ENCODE data around the gene SLC38A1. TPM values are rescaled to one million over a fixed set of nuclear protein-coding genes. Genes with fewer than 3 reads are reported as not detected.

Gene SLC38A1
- total RNA-seq, 1 donor from 2014 or later, result 172 TPM

GRCh38 chr12:46219877-46220655 lies 48.8 kb downstream of the SLC38A1 start:
- intact Hi-C loops (cut with micrococcal nuclease), result loop anchor here (1.0 to 10.0 kb wide), 10 partner anchors 46 to 1665 kb away; partner anchors contain the start of genes HDAC7 and RPAP3
- Mint-ChIP-seq H3K4me3 (peak overlapping the region; percentile 68), H3K9me3 (no peaks in the 10 kb centered on the region), H3K4me1 (ENCODE audit: low read depth) (peaks cover 98% of the 10 kb centered on the region), H3K36me3 (ENCODE audit: low read depth) (peaks cover 63% of the 10 kb centered on the region), H3K27me3 (ENCODE audit: insufficient read depth) (no peaks in the 10 kb centered on the region), H3K27ac (peak overlapping the region; percentile 92)
- DNase-seq (ENCODE audit: low spot score), result peak; percentile 70

- H3K4me1 Mint-ChIP-seq (ENCODE audit: low read depth), result peaks cover 97% of the 10 kb centered on the region
- intact Hi-C loops (cut with micrococcal nuclease), result loop anchor here (2.0 to 10.0 kb wide), 9 partner anchors 239 to 1665 kb away; partner anchors contain the start of genes HDAC7 and RPAP3
- no peaks in the 10 kb centered on the region for H3K27me3 Mint-ChIP-seq (ENCODE audit: insufficient read depth)
- H3K9me3 Mint-ChIP-seq, result no peaks in the 10 kb centered on the region
- H3K27ac Mint-ChIP-seq, result peak overlapping the region; percentile 92
- no peak for DNase-seq (ENCODE audit: low spot score)
- peaks cover 58% of the 10 kb centered on the region for H3K36me3 Mint-ChIP-seq (ENCODE audit: low read depth)
- H3K4me3 Mint-ChIP-seq, result peak overlapping the region; percentile 68
These were observed 49.5 kb downstream of the SLC38A1 start for GRCh38 chr12:46219132-46219876.

GRCh38 chr12:46218322-46219095 lies 50.3 kb downstream of the SLC38A1 start:
- peaks cover 97% of the 10 kb centered on the region for H3K4me1 Mint-ChIP-seq (ENCODE audit: low read depth)
- peak overlapping the region; percentile 68 for H3K4me3 Mint-ChIP-seq
- no peaks in the 10 kb centered on the region for H3K27me3 Mint-ChIP-seq (ENCODE audit: insufficient read depth)
- H3K27ac Mint-ChIP-seq, result peak overlapping the region; percentile 92
- DNase-seq (ENCODE audit: low spot score), result no peak
- no peaks in the 10 kb centered on the region for H3K9me3 Mint-ChIP-seq
- intact Hi-C loops (cut with micrococcal nuclease), result loop anchor here (1.0 to 10.0 kb wide), 10 partner anchors 8 to 1666 kb away; partner anchors contain the start of genes HDAC7 and RPAP3
- peaks cover 55% of the 10 kb centered on the region for H3K36me3 Mint-ChIP-seq (ENCODE audit: low read depth)

GRCh38 chr12:46217541-46218321 lies 51.1 kb downstream of the SLC38A1 start:
- Mint-ChIP-seq H3K9me3 (no peaks in the 10 kb centered on the region), H3K27me3 (ENCODE audit: insufficient read depth) (no peaks in the 10 kb centered on the region), H3K27ac (peak overlapping the region; percentile 92), H3K36me3 (ENCODE audit: low read depth) (peaks cover 57% of the 10 kb centered on the region), H3K4me1 (ENCODE audit: low read depth) (peaks cover 97% of the 10 kb centered on the region), H3K4me3 (peak overlapping the region; percentile 68)
- intact Hi-C loops (cut with micrococcal nuclease), result loop anchor here (1.0 to 10.0 kb wide), 11 partner anchors 7 to 1667 kb away; partner anchors contain the start of genes HDAC7, RPAP3 and SCAF11
- DNase-seq (ENCODE audit: low spot score), result peak; percentile 64

GRCh38 chr12:46214668-46215436 lies 54.0 kb downstream of the SLC38A1 start:
- DNase-seq (ENCODE audit: low spot score), result peak; percentile 85
- Mint-ChIP-seq H3K9me3 (no peaks in the 10 kb centered on the region), H3K4me3 (peak overlapping the region; percentile 83), H3K36me3 (ENCODE audit: low read depth) (peaks cover 57% of the 10 kb centered on the region), H3K27me3 (ENCODE audit: insufficient read depth) (no peaks in the 10 kb centered on the region), H3K27ac (peak overlapping the region; percentile 99), H3K4me1 (ENCODE audit: low read depth) (peaks cover 97% of the 10 kb centered on the region)
- intact Hi-C loops (cut with micrococcal nuclease), result loop anchor here (1.0 to 10.0 kb wide), 11 partner anchors 16 to 1670 kb away; partner anchors contain the start of genes ARID2, HDAC7 and RPAP3

- intact Hi-C loops (cut with micrococcal nuclease), result loop anchor here (5.0 to 10.0 kb wide), 6 partner anchors 485 to 1672 kb away; partner anchors contain the start of genes ARID2, HDAC7 and RPAP3
- no peaks in the 10 kb centered on the region for H3K27me3 Mint-ChIP-seq (ENCODE audit: insufficient read depth)
- H3K4me1 Mint-ChIP-seq (ENCODE audit: low read depth), result peaks cover 85% of the 10 kb centered on the region
- no peaks in the 10 kb centered on the region for H3K9me3 Mint-ChIP-seq
- H3K4me3 Mint-ChIP-seq, result peak overlapping the region; percentile 1
- peak overlapping the region; percentile 96 for H3K27ac Mint-ChIP-seq
- DNase-seq (ENCODE audit: low spot score), result no peak
- peaks cover 59% of the 10 kb centered on the region for H3K36me3 Mint-ChIP-seq (ENCODE audit: low read depth)
These were observed 56.5 kb downstream of the SLC38A1 start for GRCh38 chr12:46212108-46212982.

GRCh38 chr12:46210873-46211439 lies 57.9 kb downstream of the SLC38A1 start:
- intact Hi-C loops (cut with micrococcal nuclease), result loop anchor here (1.0 to 10.0 kb wide), 9 partner anchors 7 to 1674 kb away; partner anchors contain the start of genes ARID2, HDAC7 and RPAP3
- Mint-ChIP-seq H3K27ac (peak overlapping the region; percentile 96), H3K4me3 (peak overlapping the region; percentile 52), H3K4me1 (ENCODE audit: low read depth) (peaks cover 72% of the 10 kb centered on the region), H3K9me3 (no peaks in the 10 kb centered on the region), H3K27me3 (ENCODE audit: insufficient read depth) (no peaks in the 10 kb centered on the region), H3K36me3 (ENCODE audit: low read depth) (peaks cover 60% of the 10 kb centered on the region)
- no peak for DNase-seq (ENCODE audit: low spot score)

GRCh38 chr12:46209914-46210872 lies 58.6 kb downstream of the SLC38A1 start:
- Mint-ChIP-seq H3K4me1 (ENCODE audit: low read depth) (peaks cover 64% of the 10 kb centered on the region), H3K27me3 (ENCODE audit: insufficient read depth) (no peaks in the 10 kb centered on the region), H3K36me3 (ENCODE audit: low read depth) (peaks cover 63% of the 10 kb centered on the region), H3K9me3 (no peaks in the 10 kb centered on the region), H3K27ac (peak overlapping the region; percentile 96), H3K4me3 (peak overlapping the region; percentile 52)
- intact Hi-C loops (cut with micrococcal nuclease), result loop anchor here (1.0 to 10.0 kb wide), 12 partner anchors 8 to 1675 kb away; partner anchors contain the start of genes ARID2, HDAC7 and RPAP3
- DNase-seq (ENCODE audit: low spot score), result peak; percentile 31

- peak overlapping the region; percentile 12 for H3K4me3 Mint-ChIP-seq
These were observed 59.7 kb downstream of the SLC38A1 start for GRCh38 chr12:46209170-46209569.

More at GRCh38 chr12:46209170-46209569, 59.7 kb downstream of the SLC38A1 start:
- intact Hi-C loops (cut with micrococcal nuclease), result loop anchor here (2.0 to 5.0 kb wide), 3 partner anchors 14 to 873 kb away; no protein-coding TSS in a partner anchor
- Mint-ChIP-seq H3K9me3 (no peaks in the 10 kb centered on the region), H3K36me3 (ENCODE audit: low read depth) (peaks cover 70% of the 10 kb centered on the region), H3K27me3 (ENCODE audit: insufficient read depth) (no peaks in the 10 kb centered on the region), H3K27ac (peak overlapping the region; percentile 96), H3K4me1 (ENCODE audit: low read depth) (peaks cover 55% of the 10 kb centered on the region)
- no peak for DNase-seq (ENCODE audit: low spot score)
